ENCODE data around the gene LRMDA. TPM values are rescaled to one million over a fixed set of nuclear protein-coding genes. Genes with fewer than 3 reads are reported as not detected.
A peak's percentile ranks its signal among the peaks of the same experiment; 100 is the strongest.

The LRMDA gene
- total and polyA plus RNA-seq, 2 of the 13 experiments (the other 11 are each of a cell fraction or from before 2014, with no cell fraction given) = 13.4 to 22.0 TPM

GRCh38 chr10:75404815-75405597 lies 26.4 kb upstream of the LRMDA start (continued):
- TF ChIP-seq CREM (IDR thresholded peaks at IDR 0.05) = peak; percentile 92
- no peak for TF ChIP-seq CREM (CRISPR knock-in tag; IDR thresholded peaks at IDR 0.05)
- peak; percentile 99 for TF ChIP-seq TCF7 (IDR thresholded peaks at IDR 0.05; ENCODE audit: low read depth)
- TF ChIP-seq RAD21 (CRISPR knock-in tag; IDR thresholded peaks at IDR 0.05) = peak; percentile 55
- peak; percentile 54; the same call in 1 of the 2 replicates for TF ChIP-seq ZBTB33 (CRISPR knock-in tag; IDR thresholded peaks at IDR 0.05)
- peak; percentile 74; the same call in 1 of the 2 replicates for TF ChIP-seq ZNF543 (CRISPR knock-in tag; IDR thresholded peaks at IDR 0.05)
- TF ChIP-seq ZNF367 (CRISPR knock-in tag; IDR thresholded peaks at IDR 0.05; ENCODE audit: borderline replicate concordance) = 0 out of 2 replicates have a peak, but pooled peaks have one; percentile 4
- TF ChIP-seq ZNF746 (CRISPR knock-in tag; IDR thresholded peaks at IDR 0.05) = peak; percentile 43; the same call in 1 of the 2 replicates
- TF ChIP-seq SAP130 (CRISPR knock-in tag; IDR thresholded peaks at IDR 0.05; ENCODE audit: low read depth) = peak; percentile 73
- TF ChIP-seq PATZ1 (CRISPR knock-in tag; IDR thresholded peaks at IDR 0.05) = peak; percentile 99
- no peak for TF ChIP-seq ZNF549 (CRISPR knock-in tag; IDR thresholded peaks at IDR 0.05)
- TF ChIP-seq MYPOP (CRISPR knock-in tag; IDR thresholded peaks at IDR 0.05) = no peak
- no peak for TF ChIP-seq TEAD3 (CRISPR knock-in tag; optimal IDR thresholded peaks at IDR 0.05; ENCODE audit: borderline replicate concordance)
- TF ChIP-seq ZBTB7B (CRISPR knock-in tag; IDR thresholded peaks at IDR 0.05) = peak; percentile 92
- no peak for TF ChIP-seq ATAD3A (CRISPR knock-in tag; IDR thresholded peaks at IDR 0.05)
- TF ChIP-seq HNRNPL (IDR thresholded peaks at IDR 0.05; ENCODE audit: low read depth, low read length) = 0 out of 2 replicates have a peak, but pooled peaks have one; percentile 16
- no peak for TF ChIP-seq CREB1 (IDR thresholded peaks at IDR 0.05)
- TF ChIP-seq CREB1 (CRISPR knock-in tag; IDR thresholded peaks at IDR 0.05) = peak; percentile 25; the same call in 1 of the 2 replicates
- peak; percentile 44; the same call in 1 of the 2 replicates for TF ChIP-seq JDP2 (CRISPR knock-in tag; IDR thresholded peaks at IDR 0.05; ENCODE audit: borderline replicate concordance)
- TF ChIP-seq HIC2 (CRISPR knock-in tag; IDR thresholded peaks at IDR 0.05; ENCODE audit: low read depth) = no peak
- peak; percentile 74 for TF ChIP-seq ZFY (CRISPR knock-in tag; IDR thresholded peaks at IDR 0.05)
- TF ChIP-seq BRD4 (CRISPR knock-in tag; IDR thresholded peaks at IDR 0.05) = peak; percentile 77; the same call in 1 of the 2 replicates
- TF ChIP-seq IRX3 (CRISPR knock-in tag; IDR thresholded peaks at IDR 0.05; ENCODE audit: borderline replicate concordance, low read depth) = 0 out of 2 replicates have a peak, but pooled peaks have one; percentile 53

Data from HepG2 (cell line).